ENCODE results near the gene DPH1. TPM values are rescaled to one million over a fixed set of nuclear protein-coding genes. Genes with fewer than 3 reads are reported as not detected.
A peak's percentile ranks its signal among the peaks of the same experiment; 100 is the strongest.

Gene DPH1
- total RNA-seq, 1 experiment from 2014 or later: 11.1 TPM

- in situ Hi-C loops (cut with HindIII; ENCODE audit: low pct_unique_long_range_greater_than_20kb, low sequenced_read_pairs): no loop called here
- peak; percentile 90 for DNase-seq (ENCODE audit: low read depth)
These were observed 11.8 kb downstream of the DPH1 start, which contains the start of gene OVCA2 for GRCh38 chr17:2041561-2042389. TSS of gene OVCA2 (plus strand) at chr17:2042022. CDS start at chr17:2042048, 26 bp downstream.

- DNase-seq (ENCODE audit: low read depth): peak; percentile 12
- in situ Hi-C loops (cut with HindIII; ENCODE audit: low pct_unique_long_range_greater_than_20kb, low sequenced_read_pairs): no loop called here
These were observed 12.5 kb downstream of the DPH1 start for GRCh38 chr17:2042390-2042847.

DNA sequence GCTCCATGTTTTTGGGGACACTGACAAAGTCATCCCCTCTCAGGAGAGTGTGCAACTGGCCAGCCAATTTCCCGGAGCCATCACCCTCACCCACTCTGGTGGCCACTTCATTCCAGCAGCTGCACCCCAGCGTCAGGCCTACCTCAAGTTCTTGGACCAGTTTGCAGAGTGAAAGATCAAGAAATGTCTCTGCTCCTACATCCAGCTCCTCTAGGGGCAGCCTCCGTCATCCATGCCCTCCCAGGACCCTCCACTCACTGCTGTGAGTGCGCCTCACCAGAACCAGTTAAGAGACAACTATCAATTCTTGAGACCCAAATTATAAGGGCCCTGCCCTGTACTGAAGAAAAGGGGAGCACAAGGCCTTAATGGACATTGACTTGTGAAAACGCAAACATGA, 13.0 kb downstream of the DPH1 start:
- in situ Hi-C loops (cut with HindIII; ENCODE audit: low pct_unique_long_range_greater_than_20kb, low sequenced_read_pairs): no loop called here
- no peak for DNase-seq (ENCODE audit: low read depth)

DNA sequence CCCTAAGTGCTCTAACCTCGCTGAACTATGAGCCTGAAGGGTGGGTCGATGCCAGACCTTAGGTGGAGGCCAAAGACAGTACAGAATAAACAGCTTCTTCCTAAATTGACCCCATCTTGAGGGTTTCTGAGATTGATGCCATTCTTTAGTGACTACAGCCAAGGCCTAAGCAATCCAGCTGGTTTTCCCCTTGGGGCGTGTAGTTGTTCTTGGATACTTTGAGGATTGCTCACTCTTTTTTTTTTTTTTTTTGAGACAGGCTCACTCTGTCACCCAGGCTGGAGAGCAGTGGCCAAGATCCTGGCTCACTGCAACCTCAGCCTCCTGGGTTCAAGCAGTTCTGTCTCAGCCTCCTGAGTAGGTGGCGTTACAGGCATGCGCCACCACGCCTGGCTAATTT, 13.8 kb downstream of the DPH1 start:
- DNase-seq (ENCODE audit: low read depth): peak; percentile 55
- in situ Hi-C loops (cut with HindIII; ENCODE audit: low pct_unique_long_range_greater_than_20kb, low sequenced_read_pairs): no loop called here

DNA sequence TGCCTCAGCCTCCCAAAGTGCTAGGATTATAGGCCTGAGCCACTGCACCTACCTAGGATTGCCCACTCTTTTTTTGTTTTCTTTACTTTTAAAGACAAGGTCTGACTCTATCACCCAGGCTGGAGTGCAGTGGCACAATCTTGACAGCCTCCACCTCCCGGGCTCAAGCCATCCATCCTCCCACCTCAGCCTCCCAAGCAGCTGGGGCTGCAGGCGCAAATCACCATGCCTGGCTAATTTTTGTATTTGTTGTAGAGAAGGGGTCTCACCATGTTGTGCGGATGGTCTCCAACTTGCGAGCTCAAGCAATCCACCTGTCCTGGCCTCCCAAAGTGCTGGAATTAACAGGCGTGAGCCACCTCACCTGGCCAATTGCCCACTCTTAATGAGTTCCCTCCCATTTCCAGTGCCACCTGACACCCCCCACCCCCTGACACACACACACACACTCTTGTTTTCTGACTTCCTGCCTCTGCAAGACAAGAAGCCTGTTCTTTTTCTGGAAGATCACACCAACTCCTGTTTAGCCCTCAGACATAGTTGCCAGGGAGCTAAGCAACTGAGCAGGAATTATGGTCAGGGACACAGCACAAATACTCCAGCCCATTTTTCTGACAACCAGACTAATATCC, 14.4 kb downstream of the DPH1 start:
- in situ Hi-C loops (cut with HindIII; ENCODE audit: low pct_unique_long_range_greater_than_20kb, low sequenced_read_pairs): no loop called here

GRCh38 chr17:2047590-2047989, 17.6 kb downstream of the DPH1 start:
- no peak for DNase-seq (ENCODE audit: low read depth)

More for the DNA sequence above, 14.4 kb downstream of the DPH1 start:
- no peak for DNase-seq (ENCODE audit: low read depth)

GRCh38 chr17:2048805-2049204, 18.9 kb downstream of the DPH1 start:
- in situ Hi-C loops (cut with HindIII; ENCODE audit: low pct_unique_long_range_greater_than_20kb, low sequenced_read_pairs): no loop called here
- no peak for DNase-seq (ENCODE audit: low read depth)

More at GRCh38 chr17:2047590-2047989, 17.6 kb downstream of the DPH1 start:
- in situ Hi-C loops (cut with HindIII; ENCODE audit: low pct_unique_long_range_greater_than_20kb, low sequenced_read_pairs): no loop called here

DNA sequence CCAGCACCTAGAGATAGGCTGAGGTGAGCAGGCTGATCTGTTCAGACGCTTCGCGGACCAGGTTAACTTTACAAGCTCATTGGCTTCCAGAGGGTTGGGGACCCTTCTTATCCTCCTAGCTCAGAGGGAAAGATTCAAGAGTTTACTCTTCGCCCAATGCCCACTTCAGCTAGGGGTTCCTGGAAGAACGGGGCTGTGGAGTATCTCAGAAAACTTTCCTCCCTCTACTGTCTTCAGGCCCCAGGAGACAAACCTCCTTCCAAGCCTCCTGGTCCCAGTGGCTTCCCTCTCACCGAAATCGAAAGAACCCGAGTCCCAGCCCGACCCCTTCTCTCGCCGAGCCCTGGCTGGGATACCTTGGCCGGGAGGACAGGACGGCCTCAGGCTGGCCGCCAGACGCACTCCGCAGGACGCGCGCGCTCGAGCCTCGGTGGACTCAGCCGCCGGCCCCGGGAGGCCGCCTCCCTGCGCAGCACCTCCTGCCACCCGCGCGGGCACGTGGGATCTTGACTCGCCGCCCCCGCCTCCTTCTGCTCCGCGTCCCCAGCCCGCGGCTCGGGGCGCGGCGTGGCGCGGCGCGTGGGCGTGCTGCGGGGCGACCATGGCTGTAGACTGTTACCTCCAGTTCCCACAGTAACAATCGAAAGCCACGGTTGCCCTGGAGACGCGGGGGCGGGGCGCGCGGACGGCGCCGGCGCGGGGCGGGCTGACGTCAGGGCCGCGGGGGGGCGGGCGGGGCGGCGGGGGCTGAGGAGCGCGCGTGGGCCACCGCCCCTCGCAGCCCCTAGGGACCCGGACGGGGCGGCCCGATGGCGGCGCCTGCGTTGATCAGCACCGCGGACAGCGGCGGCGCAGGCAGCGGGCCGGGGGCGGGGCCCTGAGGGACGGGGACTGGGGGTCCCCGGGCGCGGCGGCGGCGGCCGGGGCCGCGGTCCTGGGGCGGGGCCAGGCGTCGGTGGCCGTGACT, 19.7 kb downstream of the DPH1 start:
- DNase-seq (ENCODE audit: low read depth): peak; percentile 73
- in situ Hi-C loops (cut with HindIII; ENCODE audit: low pct_unique_long_range_greater_than_20kb, low sequenced_read_pairs): no loop called here

DNA sequence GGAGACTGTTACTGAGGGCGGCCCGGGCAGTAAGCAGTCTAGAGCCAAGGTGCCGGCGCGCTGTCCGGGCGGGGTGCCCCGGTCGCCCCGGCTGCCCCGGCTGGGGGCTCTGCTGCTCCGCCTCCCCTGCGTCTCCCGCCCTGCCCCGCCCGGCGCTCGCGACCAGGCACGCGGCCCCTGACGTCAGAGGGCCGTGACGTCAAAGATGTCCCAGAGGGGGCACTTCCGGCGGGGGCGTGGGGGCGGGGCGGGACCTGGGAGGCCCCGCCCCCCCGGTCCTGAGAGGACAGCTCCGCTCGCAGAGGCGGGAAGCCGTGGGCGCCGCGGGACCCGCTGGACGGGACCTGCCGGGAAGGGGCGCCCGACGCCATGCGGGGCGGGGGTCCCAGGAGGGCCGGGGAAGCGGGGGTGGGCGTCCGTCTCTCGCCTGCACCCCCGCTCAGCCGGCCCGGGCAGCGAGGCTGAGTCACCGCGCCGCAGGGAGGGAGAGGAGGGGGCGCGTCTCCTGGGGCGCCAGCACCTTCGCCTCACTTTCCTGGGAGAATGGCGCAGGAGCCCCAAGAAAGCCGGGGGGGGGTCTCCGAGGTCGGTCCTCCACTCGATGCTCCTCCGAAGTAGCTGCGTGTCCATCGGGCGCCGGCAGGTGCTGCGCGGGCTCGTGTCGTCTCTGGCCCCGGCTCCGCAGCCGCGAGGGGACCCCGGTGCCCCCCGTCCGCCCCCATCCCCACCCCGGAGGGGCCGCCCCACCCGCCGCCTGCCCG, 20.5 kb downstream of the DPH1 start:
- peak; percentile 72 for DNase-seq (ENCODE audit: low read depth)
- in situ Hi-C loops (cut with HindIII; ENCODE audit: low pct_unique_long_range_greater_than_20kb, low sequenced_read_pairs): no loop called here

DNA sequence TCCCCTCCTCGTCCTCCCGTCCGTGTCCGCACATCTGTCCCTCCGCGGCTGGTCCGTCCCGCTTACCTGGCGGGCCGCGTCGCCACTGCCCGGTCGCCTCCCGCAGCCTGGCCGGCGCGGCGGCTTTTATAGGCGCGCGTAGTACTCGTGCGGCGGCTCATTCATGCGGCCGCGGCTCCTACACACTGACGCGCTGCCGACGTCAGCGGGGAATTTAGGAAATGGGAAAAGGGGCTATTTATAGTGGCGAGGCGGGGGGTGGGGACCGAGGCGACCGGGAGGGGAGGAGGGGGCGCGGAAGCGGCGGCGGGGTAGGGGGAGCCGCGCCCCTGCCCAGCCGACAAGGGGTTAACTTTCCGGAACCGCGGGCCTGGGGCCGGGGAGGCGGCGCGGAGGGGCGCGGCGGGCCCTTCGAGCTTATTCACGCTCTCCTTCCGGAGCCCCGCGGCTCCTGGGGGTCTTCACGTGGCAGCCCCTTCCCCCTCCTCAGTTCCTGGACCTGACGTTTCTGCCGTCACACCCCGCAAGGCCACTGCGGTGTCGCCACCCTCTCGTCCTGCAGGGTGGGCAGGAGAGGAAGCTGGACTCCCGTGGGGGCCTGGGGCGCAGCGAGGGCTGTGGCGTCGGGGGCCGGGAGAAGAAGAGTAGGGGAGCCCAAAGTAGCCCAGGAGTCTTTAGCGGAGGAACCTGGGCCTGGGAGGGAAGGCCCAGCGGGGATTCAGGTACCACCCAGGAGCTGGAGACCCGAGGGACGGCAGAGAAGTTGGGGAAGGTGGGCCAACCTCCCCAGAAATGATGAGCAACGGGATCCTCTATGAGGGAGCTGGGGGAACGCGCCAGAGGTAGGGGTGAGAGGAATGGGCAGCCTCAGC, 21.3 kb downstream of the DPH1 start:
- in situ Hi-C loops (cut with HindIII; ENCODE audit: low pct_unique_long_range_greater_than_20kb, low sequenced_read_pairs): no loop called here

GRCh38 chr17:2051933-2052559, 22.1 kb downstream of the DPH1 start:
- in situ Hi-C loops (cut with HindIII; ENCODE audit: low pct_unique_long_range_greater_than_20kb, low sequenced_read_pairs): no loop called here
- no peak for DNase-seq (ENCODE audit: low read depth)

More for the DNA sequence above, 21.3 kb downstream of the DPH1 start:
- DNase-seq (ENCODE audit: low read depth): no peak

DNA sequence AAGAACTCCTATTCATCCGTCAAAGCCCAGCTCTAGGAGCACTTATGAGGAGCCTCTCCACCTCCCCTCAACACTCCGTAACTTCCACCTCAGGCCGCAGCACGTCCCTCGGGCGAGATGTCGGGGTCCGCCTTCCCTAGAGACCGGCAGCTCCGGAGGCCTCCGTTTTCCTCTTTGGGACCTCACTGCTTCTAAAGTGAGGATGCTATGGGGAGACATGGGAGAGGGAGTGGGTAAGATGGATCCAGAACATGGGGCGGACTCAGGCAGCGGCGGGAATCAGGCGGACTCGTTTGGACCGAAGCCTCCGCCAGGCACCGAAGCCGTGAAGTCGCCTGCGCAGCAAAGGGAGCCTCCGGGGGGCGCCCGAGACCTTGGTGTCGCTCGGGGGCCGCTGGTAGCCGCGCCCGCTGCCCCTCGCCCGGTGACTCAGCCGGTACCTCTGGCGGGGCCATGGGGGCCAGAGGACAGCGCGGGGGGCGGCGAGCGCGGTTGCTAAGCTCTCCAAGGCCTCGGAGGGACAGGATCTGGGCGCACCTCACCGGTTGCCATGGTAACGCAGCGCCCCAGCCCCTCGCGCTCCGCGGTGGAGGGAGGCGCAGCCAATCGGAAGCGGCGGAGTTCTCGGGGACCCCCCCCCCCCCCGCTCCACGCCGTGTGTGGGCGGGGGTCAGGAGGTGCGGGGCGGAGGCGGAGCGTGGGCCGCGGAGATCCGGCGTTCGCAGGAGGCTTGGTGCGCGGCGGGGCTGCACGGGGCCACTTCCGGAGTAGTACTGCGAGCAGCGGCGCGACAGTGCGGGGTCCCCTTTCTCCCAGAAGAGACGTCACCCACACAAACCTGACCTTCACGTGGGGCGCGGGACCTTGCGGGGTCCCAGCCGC, 23.7 kb downstream of the DPH1 start:
- in situ Hi-C loops (cut with HindIII; ENCODE audit: low pct_unique_long_range_greater_than_20kb, low sequenced_read_pairs): no loop called here
- DNase-seq (ENCODE audit: low read depth): peak; percentile 43

GRCh38 chr17:2054262-2054511, 24.2 kb downstream of the DPH1 start:
- DNase-seq (ENCODE audit: low read depth): peak; percentile 16
- in situ Hi-C loops (cut with HindIII; ENCODE audit: low pct_unique_long_range_greater_than_20kb, low sequenced_read_pairs): no loop called here

- in situ Hi-C loops (cut with HindIII; ENCODE audit: low pct_unique_long_range_greater_than_20kb, low sequenced_read_pairs): no loop called here
- DNase-seq (ENCODE audit: low read depth): peak; percentile 50
These were observed 24.7 kb downstream of the DPH1 start, which contains the start of gene HIC1 for GRCh38 chr17:2054512-2055291. TSS of gene HIC1 (plus strand) at chr17:2055103. CDS start at chr17:2056691, 1,588 bp downstream.
